ENCODE data around the gene SH3BP4. TPM values are rescaled to one million over a fixed set of nuclear protein-coding genes. Genes with fewer than 3 reads are reported as not detected.
A peak's percentile ranks its signal among the peaks of the same experiment; 100 is the strongest.

The SH3BP4 gene
- total RNA-seq, 4 donors from 2014 or later: 29.1 to 57.8 (median 42.6) TPM

DNA sequence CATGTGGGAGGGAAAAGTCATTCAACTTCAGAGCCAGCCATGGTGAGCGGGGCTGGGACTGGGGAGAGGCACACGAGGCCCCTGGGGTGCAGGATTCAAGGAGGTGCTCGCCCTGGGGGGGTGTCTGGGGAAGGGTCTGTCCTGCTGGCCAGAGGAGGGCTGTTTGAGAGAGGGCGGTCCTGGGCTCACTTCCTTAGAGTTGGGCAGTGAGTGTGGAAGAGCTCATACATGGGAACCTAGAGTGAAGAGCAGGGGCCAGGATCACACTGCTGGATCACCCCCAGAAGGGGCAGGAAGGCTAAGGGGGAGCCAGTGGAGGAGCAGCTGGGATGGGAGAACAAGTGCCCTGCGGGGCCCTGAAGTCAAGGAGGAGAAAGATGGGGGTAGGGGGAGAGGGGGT lies 6.5 kb downstream of the SH3BP4 start:
- no peak overlapping the region for H3K4me3 ChIP-seq (ENCODE audit: low read depth, poor library complexity, severe bottlenecking)
- WGBS, 2 donors: 88 to 91% methylated on average over 5 of the region's 5 CpGs
- TF ChIP-seq, protein P1, sequence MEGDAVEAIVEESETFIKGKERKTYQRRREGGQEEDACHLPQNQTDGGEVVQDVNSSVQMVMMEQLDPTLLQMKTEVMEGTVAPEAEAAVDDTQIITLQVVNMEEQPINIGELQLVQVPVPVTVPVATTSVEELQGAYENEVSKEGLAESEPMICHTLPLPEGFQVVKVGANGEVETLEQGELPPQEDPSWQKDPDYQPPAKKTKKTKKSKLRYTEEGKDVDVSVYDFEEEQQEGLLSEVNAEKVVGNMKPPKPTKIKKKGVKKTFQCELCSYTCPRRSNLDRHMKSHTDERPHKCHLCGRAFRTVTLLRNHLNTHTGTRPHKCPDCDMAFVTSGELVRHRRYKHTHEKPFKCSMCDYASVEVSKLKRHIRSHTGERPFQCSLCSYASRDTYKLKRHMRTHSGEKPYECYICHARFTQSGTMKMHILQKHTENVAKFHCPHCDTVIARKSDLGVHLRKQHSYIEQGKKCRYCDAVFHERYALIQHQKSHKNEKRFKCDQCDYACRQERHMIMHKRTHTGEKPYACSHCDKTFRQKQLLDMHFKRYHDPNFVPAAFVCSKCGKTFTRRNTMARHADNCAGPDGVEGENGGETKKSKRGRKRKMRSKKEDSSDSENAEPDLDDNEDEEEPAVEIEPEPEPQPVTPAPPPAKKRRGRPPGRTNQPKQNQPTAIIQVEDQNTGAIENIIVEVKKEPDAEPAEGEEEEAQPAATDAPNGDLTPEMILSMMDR (IDR thresholded peaks at IDR 0.05): no peak
- TF ChIP-seq POLR2A (IDR thresholded peaks at IDR 0.05): no peak
- no peak for DNase-seq (ENCODE audit: low spot score in 2 of 2)
- intact Hi-C loops (cut with DNase I; ENCODE audit: low total_unique reads): loop anchor here (10.0 kb wide), 1 partner anchor 66 kb away; no protein-coding TSS in a partner anchor

DNA sequence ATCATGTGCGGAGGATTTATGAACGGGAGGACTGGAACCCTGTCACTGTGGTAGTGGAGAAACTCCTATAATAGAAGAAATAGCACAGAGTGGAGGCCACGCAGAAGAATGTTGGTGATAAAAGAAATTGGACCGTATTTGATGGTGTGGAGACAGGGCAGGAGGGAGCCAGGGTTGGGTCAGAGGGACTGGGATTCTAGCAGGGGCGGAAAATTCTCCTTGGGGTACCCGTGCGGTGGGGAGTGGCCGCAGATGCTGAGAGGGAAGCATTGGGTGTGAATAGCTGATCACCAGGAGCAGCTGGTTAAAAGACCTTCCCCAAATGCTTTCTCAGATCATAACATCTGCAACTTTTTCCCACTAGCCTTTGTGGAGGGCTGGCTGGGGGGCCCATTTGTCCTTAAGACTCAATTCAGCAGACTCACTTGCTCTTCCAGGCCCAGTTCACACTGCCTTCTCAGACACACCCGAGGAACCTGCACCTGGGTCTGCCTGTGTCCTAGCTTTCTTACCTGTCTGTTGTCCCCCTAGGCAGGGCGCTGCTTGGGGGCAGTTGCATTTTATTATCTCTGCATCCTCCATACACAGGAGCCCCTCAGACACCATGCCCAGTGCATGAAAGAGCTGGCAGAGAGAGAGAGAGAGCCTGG lies 7.1 kb downstream of the SH3BP4 start:
- DNase-seq (ENCODE audit: low spot score in 2 of 2): peak in 1 of 2 donors; percentile 70
- intact Hi-C loops (cut with DNase I; ENCODE audit: low total_unique reads): loop anchor here (10.0 kb wide), 1 partner anchor 66 kb away; no protein-coding TSS in a partner anchor
- TF ChIP-seq POLR2A (IDR thresholded peaks at IDR 0.05): no peak
- TF ChIP-seq, protein P1 (IDR thresholded peaks at IDR 0.05): no peak
- 90 to 93% methylated on average over 10 of the region's 10 CpGs for WGBS, 2 donors
- H3K4me3 ChIP-seq (ENCODE audit: low read depth, poor library complexity, severe bottlenecking): no peak overlapping the region

DNA sequence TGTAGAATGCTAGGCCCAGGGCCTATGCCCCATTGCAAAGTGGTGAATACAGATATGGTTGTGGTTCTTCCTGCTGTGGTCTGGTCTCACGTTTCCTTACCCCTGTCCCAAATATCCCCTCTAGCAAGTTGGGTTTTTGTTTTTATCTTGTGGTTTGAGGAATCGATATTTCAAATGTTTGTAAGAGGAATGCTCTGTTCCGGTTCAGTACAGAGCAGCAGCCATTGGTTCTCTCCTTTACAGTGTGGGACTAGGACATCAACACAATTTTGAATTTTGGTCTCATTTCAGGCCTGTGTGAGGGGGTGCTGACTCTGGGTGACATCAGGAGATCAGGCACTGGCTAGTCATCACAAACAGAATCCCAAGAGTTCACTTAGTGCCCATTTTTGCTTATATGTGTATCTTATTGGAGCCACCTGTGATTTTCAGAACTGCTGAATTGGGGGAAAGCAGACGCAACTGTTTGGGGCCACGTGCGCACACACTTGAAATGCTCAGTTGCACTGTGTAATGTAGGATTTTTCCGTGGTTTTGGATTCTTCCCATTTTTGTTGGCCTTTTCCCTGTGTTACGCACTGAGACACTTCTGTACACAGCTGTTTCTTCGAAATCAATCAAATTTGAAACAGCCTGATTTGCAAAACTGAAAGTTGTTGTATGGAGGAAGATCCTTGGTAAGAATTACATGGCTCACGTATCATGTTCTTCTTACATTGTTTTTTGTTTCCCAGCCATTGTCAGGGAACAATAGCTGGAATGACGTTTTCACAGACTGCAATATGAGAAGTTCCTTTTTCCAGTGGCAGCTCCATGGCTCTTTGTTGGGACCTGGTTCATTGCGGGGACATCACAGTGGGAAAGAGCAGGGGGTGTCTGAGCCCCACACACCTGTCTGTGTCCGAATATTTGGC lies 8.6 kb downstream of the SH3BP4 start:
- WGBS, 2 donors: 63 to 65% methylated on average over 13 of the region's 13 CpGs
- intact Hi-C loops (cut with DNase I; ENCODE audit: low total_unique reads): no loop called here
- TF ChIP-seq, protein P1 (IDR thresholded peaks at IDR 0.05): no peak
- no peak for TF ChIP-seq POLR2A (IDR thresholded peaks at IDR 0.05)
- DNase-seq (ENCODE audit: low spot score in 2 of 2): peak in 1 of 2 donors; percentile 63
- no peak overlapping the region for H3K4me3 ChIP-seq (ENCODE audit: low read depth, poor library complexity, severe bottlenecking)

DNA sequence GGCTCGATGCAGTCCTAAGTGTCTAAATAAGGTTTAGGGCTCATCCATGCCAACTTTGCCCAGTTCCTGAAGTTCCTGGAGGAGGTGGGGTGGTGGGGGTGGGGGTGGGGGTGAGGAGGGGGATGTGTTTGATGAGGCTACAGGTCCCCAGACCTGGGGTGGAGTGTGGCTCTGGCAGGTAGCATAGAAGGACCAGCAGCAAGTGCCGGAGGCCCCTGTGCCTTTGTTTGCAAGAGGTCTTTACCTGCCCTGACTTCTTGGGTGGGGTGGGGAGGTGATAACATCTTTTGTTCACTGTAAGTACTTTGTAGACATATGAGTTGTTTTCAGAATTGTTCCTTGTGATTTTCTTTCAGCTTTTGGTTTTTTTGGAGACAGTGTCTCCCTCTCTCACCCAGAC lies 10.0 kb downstream of the SH3BP4 start:
- TF ChIP-seq, protein P1 (IDR thresholded peaks at IDR 0.05): no peak
- no peak for TF ChIP-seq POLR2A (IDR thresholded peaks at IDR 0.05)
- peak in 1 of 2 donors; percentile 67 for DNase-seq (ENCODE audit: low spot score in 2 of 2)
- WGBS, 2 donors: 88 to 92% methylated on average over 2 of the region's 2 CpGs
- no peak overlapping the region for H3K4me3 ChIP-seq (ENCODE audit: low read depth, poor library complexity, severe bottlenecking)
- intact Hi-C loops (cut with DNase I; ENCODE audit: low total_unique reads): no loop called here

DNA sequence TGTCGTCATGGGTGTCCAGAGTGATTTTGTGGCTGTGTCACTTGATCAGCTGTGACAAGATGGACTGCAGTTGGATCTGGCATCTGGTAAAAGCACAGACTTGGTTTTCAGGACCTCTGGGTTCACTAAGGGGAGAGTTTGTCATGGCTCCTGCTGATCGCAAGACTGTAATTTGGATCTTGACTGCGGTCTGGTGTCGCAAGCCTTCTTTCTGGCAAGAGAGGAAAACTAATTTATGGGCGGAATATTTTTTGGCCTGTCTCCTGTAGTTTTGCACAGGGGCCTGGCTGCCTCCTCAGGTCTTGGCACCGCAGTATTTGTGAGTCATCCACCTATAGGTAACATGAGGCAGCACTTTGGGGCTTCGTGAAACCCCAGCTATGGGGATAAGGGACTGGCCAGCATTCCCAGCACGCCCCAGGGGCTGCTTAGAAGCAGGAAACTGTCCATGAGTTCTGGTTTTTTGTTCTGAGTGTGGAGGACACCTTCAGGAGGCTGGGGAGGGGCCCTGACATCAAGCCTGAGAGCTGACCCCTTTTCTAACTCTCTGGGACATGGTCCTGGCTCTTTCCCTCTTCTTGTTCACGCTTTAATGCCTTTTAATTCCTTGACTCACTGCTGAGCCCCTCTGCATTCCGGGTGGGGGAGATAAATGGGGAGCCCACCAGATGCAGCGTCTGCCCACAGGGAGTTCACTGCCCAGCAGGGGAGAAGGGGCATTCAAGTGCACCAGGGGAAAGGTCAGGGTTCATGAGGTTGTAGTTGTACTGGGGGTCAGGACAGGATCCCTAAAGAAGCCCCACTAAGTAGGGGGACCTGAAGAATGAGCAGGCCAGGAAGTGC lies 12.2 kb downstream of the SH3BP4 start:
- H3K4me3 ChIP-seq (ENCODE audit: low read depth, poor library complexity, severe bottlenecking): no peak overlapping the region
- 39 to 40% methylated on average over 11 of the region's 11 CpGs for WGBS, 2 donors
- intact Hi-C loops (cut with DNase I; ENCODE audit: low total_unique reads): no loop called here
- peak; percentile 50 to 85 for DNase-seq (ENCODE audit: low spot score in 2 of 2)
- TF ChIP-seq POLR2A (IDR thresholded peaks at IDR 0.05): no peak
- TF ChIP-seq, protein P1 (IDR thresholded peaks at IDR 0.05): no peak
